ENCODE results near the gene MAML2. TPM values are rescaled to one million over a fixed set of nuclear protein-coding genes. Genes with fewer than 3 reads are reported as not detected.

MAML2 gene
- total RNA-seq, 1 experiment from 2014 or later: 2.7 TPM

GRCh38 chr11:96044747-96045146 lies 298.2 kb downstream of the MAML2 start:
- no peak overlapping the region for H3K4ac ChIP-seq (ENCODE audit: low read depth, low read length)
- Mint-ChIP-seq H3K36me3 (ENCODE audit: insufficient read depth in 1 of 3, low read depth in 3 of 3) (peaks cover 0 to 2% (median 0%) of the 10 kb centered on the region in 3 experiments; a peak in 2 of 7 replicates), H3K4me3 (no peak overlapping the region), H3K27ac (no peak overlapping the region), H3K4me1 (peaks cover 23 to 27% of the 10 kb centered on the region in 2 experiments), H3K27me3 (ENCODE audit: low read depth) (no peaks in the 10 kb centered on the region; the same call in none of the 2 replicates), H3K9me3 (0 out of 5 replicates have a peak, but pooled peaks cover 0 to 2% of the 10 kb centered on the region in 2 experiments)
- DNase-seq: no peak
- H3K27me3 ChIP-seq (ENCODE audit: insufficient read depth, low read length): no peaks in the 10 kb centered on the region
- peaks cover 4% of the 10 kb centered on the region; the same call in 1 of the 2 replicates for H3K4me1 ChIP-seq (ENCODE audit: insufficient read depth, low read length)
- no peak overlapping the region for H4K5ac ChIP-seq (ENCODE audit: insufficient read length, low read depth, low read length)
- no peak overlapping the region for H2BK5ac ChIP-seq (ENCODE audit: insufficient read length, low read length)
- H2BK15ac ChIP-seq (ENCODE audit: low read depth, low read length): no peak overlapping the region
- no peak for TF ChIP-seq CTCF (conservative IDR thresholded peaks at IDR 0.05)
- no peak overlapping the region for H2BK120ac ChIP-seq (ENCODE audit: low read depth, low read length, poor library complexity, severe bottlenecking)
- H3K56ac ChIP-seq (ENCODE audit: insufficient read length, low read depth, low read length): no peak overlapping the region
- H2BK12ac ChIP-seq (ENCODE audit: insufficient read length, low read depth, low read length): no peak overlapping the region
- H3K18ac ChIP-seq (ENCODE audit: insufficient read length, low read depth, low read length): no peak overlapping the region
- H3T11ph ChIP-seq (ENCODE audit: low read length): no peak overlapping the region
- H3K9ac ChIP-seq (ENCODE audit: extremely low read depth, insufficient read length, low read length): no peak overlapping the region
- no peak overlapping the region for H3K4me2 ChIP-seq (ENCODE audit: insufficient read depth, insufficient read length, low read length)
- H4K8ac ChIP-seq (replicated peaks; ENCODE audit: insufficient read length, low read depth, low read length): no peak overlapping the region
- H3K14ac ChIP-seq (ENCODE audit: insufficient read depth, low read length): no peak overlapping the region
- H3K9me3 ChIP-seq (ENCODE audit: control insufficient read depth, low read depth, low read length): no peaks in the 10 kb centered on the region
- WGBS (ENCODE audit: extremely low coverage, insufficient read length, low lambda C conversion rate): no CpG with 5 or more reads among the region's 2 CpGs
- no peak overlapping the region for H4K91ac ChIP-seq (ENCODE audit: insufficient read length, low read depth, low read length)
- no peaks in the 10 kb centered on the region for H4K20me1 ChIP-seq (ENCODE audit: control insufficient read depth, insufficient read depth, insufficient read length)
- H3K79me1 ChIP-seq (ENCODE audit: insufficient read depth, low read depth, low read length, poor library complexity, severe bottlenecking): no peaks in the 10 kb centered on the region
- no peak overlapping the region for H2AK5ac ChIP-seq (ENCODE audit: insufficient read length, low read length)
- no peak overlapping the region for H3K27ac ChIP-seq (ENCODE audit: insufficient read length, low read depth, low read length)
- no peak overlapping the region for H3K23ac ChIP-seq (ENCODE audit: insufficient read length, low read depth, low read length)
- no peaks in the 10 kb centered on the region for H3K79me2 ChIP-seq (ENCODE audit: insufficient read depth, low read length)
- H3K23me2 ChIP-seq (ENCODE audit: insufficient read length, low read depth, low read length, poor library complexity, severe bottlenecking): no peaks in the 10 kb centered on the region
- H2BK20ac ChIP-seq (ENCODE audit: low read depth, low read length, poor library complexity, severe bottlenecking): no peak overlapping the region
- H2AFZ ChIP-seq (ENCODE audit: low read length): no peak overlapping the region
